A673 (cell line): ENCODE data around the gene ATRNL1.

Experiments used
- CTCF ChIP-seq: fragments of 300-800, 200-600 bp; sonication (generic); conservative IDR thresholded peaks from 2 replicates; pipeline ENCODE4 v1.5.1; 2017; ENCODE audit warnings: low read depth, mild to moderate bottlenecking, antibody characterized with exemption, low read length, moderate library complexity, mixed read lengths
- EZH2 ChIP-seq: fragments of 200-600 bp; sonication (generic); IDR thresholded peaks from 2 replicates; pipeline ENCODE4 v1.6.1; 2017; ENCODE audit warnings: borderline replicate concordance, low read depth, mild to moderate bottlenecking, mixed read lengths, antibody characterized with exemption, low read length; ENCODE audit not compliant: poor library complexity, severe bottlenecking

GRCh38 chr10:115774721-115775120 is 681.6 kb downstream of the ATRNL1 start:
- no peak for TF ChIP-seq CTCF
- TF ChIP-seq EZH2 = no peak
